ENCODE data around the gene TJP3.

GRCh38 chr19:3771000-3771905 lies 63.1 kb downstream of the TJP3 start:
- TF ChIP-seq, protein P1, sequence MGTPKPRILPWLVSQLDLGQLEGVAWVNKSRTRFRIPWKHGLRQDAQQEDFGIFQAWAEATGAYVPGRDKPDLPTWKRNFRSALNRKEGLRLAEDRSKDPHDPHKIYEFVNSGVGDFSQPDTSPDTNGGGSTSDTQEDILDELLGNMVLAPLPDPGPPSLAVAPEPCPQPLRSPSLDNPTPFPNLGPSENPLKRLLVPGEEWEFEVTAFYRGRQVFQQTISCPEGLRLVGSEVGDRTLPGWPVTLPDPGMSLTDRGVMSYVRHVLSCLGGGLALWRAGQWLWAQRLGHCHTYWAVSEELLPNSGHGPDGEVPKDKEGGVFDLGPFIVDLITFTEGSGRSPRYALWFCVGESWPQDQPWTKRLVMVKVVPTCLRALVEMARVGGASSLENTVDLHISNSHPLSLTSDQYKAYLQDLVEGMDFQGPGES (IDR thresholded peaks at IDR 0.05) = no peak
- TF ChIP-seq SIN3A (IDR thresholded peaks at IDR 0.05; ENCODE audit: low read depth, low read length) (no peak), REST (IDR thresholded peaks at IDR 0.05; ENCODE audit: low read depth, low read length) (no peak), POLR2A (IDR thresholded peaks at IDR 0.05; ENCODE audit: low read depth, low read length) (no peak), ZNF274 (IDR thresholded peaks at IDR 0.05; ENCODE audit: insufficient read depth, insufficient read length) (no peak), EZH2 (IDR thresholded peaks at IDR 0.05; ENCODE audit: borderline replicate concordance, control insufficient read depth, low read depth, low read length) (no peak), ATF2 (IDR thresholded peaks at IDR 0.05; ENCODE audit: low read length) (no peak), MAX (IDR thresholded peaks at IDR 0.05; ENCODE audit: low read depth, low read length) (no peak), BACH1 (IDR thresholded peaks at IDR 0.05; ENCODE audit: borderline replicate concordance) (no peak), SRF (IDR thresholded peaks at IDR 0.05; ENCODE audit: low read depth in 2 of 2, low read length in 2 of 2) (no peak), RCOR1 (conservative IDR thresholded peaks at IDR 0.05; ENCODE audit: low read depth, low read length) (no peak), ZNF384 (IDR thresholded peaks at IDR 0.05; ENCODE audit: borderline replicate concordance, low read depth, low read length) (no peak)
- TF ChIP-seq, protein P2, sequence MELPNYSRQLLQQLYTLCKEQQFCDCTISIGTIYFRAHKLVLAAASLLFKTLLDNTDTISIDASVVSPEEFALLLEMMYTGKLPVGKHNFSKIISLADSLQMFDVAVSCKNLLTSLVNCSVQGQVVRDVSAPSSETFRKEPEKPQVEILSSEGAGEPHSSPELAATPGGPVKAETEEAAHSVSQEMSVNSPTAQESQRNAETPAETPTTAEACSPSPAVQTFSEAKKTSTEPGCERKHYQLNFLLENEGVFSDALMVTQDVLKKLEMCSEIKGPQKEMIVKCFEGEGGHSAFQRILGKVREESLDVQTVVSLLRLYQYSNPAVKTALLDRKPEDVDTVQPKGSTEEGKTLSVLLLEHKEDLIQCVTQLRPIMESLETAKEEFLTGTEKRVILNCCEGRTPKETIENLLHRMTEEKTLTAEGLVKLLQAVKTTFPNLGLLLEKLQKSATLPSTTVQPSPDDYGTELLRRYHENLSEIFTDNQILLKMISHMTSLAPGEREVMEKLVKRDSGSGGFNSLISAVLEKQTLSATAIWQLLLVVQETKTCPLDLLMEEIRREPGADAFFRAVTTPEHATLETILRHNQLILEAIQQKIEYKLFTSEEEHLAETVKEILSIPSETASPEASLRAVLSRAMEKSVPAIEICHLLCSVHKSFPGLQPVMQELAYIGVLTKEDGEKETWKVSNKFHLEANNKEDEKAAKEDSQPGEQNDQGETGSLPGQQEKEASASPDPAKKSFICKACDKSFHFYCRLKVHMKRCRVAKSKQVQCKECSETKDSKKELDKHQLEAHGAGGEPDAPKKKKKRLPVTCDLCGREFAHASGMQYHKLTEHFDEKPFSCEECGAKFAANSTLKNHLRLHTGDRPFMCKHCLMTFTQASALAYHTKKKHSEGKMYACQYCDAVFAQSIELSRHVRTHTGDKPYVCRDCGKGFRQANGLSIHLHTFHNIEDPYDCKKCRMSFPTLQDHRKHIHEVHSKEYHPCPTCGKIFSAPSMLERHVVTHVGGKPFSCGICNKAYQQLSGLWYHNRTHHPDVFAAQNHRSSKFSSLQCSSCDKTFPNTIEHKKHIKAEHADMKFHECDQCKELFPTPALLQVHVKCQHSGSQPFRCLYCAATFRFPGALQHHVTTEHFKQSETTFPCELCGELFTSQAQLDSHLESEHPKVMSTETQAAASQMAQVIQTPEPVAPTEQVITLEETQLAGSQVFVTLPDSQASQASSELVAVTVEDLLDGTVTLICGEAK (IDR thresholded peaks at IDR 0.05; ENCODE audit: borderline replicate concordance) = no peak
- TF ChIP-seq, protein P3, sequence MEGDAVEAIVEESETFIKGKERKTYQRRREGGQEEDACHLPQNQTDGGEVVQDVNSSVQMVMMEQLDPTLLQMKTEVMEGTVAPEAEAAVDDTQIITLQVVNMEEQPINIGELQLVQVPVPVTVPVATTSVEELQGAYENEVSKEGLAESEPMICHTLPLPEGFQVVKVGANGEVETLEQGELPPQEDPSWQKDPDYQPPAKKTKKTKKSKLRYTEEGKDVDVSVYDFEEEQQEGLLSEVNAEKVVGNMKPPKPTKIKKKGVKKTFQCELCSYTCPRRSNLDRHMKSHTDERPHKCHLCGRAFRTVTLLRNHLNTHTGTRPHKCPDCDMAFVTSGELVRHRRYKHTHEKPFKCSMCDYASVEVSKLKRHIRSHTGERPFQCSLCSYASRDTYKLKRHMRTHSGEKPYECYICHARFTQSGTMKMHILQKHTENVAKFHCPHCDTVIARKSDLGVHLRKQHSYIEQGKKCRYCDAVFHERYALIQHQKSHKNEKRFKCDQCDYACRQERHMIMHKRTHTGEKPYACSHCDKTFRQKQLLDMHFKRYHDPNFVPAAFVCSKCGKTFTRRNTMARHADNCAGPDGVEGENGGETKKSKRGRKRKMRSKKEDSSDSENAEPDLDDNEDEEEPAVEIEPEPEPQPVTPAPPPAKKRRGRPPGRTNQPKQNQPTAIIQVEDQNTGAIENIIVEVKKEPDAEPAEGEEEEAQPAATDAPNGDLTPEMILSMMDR (IDR thresholded peaks at IDR 0.05 in 2 of 3, conservative IDR thresholded peaks at IDR 0.05 in 1 of 3; ENCODE audit: control insufficient read depth in 2 of 3, extremely low read depth in 1 of 3, insufficient read depth in 1 of 3, low read depth in 3 of 3, low read length in 3 of 3) = no peak

Data from GM12878 (cell line).